ENCODE data around the gene NANOS2. TPM values are rescaled to one million over a fixed set of nuclear protein-coding genes. Genes with fewer than 3 reads are reported as not detected.

Gene NANOS2
- total and polyA plus RNA-seq, 2 of the 13 experiments (the other 11 are each of a cell fraction or from before 2014, with no cell fraction given): not detected

DNA sequence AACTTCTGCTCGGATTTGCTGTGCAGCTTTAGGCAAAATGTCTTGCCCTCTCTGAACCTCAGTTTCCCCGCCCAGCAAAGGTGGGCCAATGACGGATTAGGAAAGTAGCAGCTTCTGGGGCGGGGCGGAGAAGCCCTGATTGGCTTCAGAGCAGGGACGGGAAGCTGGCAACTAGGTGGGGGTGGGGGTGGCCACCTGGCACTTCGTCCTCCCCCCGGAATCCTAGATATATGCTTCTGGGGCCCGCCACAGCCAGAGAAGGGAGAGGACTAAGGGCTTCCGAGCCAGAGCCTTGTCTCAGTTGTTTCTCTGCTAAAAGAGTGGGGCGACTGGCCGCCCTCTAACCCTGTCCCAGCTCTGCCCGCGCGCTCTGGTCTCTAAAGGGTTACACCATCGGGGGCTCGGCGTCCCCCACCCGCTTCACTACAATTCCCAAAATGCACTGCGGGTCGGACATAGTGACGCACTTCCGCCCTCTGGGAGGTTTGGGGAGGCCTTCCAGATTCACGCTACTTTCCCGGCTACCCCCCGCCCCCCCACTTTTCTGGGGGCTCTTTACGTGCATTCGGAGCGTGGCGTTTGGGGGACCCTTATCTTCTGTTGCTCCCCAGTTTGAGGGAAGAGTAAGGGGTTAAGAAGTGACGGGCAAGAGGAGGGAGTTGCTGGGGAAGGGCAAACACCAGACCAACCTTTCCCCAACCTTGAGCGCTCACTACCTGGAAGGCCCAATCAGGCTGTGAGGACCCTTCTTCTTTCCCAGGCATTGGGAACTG lies 28.0 kb downstream of the NANOS2 start (continued):
- TF ChIP-seq NCOR1 (IDR thresholded peaks at IDR 0.05; ENCODE audit: borderline replicate concordance, low read length) (no peak), IRF2 (CRISPR knock-in tag; IDR thresholded peaks at IDR 0.05) (peak; percentile 84), ARNT2 (CRISPR knock-in tag; IDR thresholded peaks at IDR 0.05; ENCODE audit: low read depth) (no peak; the same call in none of the 2 replicates), ZNF83 (CRISPR knock-in tag; IDR thresholded peaks at IDR 0.05; ENCODE audit: borderline replicate concordance) (0 out of 2 replicates have a peak, but pooled peaks have one; percentile 46), HNF4G (IDR thresholded peaks at IDR 0.05; ENCODE audit: borderline replicate concordance, low read depth, low read length) (no peak), HNF4G (CRISPR knock-in tag; IDR thresholded peaks at IDR 0.05; ENCODE audit: borderline replicate concordance, low read depth) (0 out of 2 replicates have a peak, but pooled peaks have one; percentile 44), NR3C1 (CRISPR knock-in tag; IDR thresholded peaks at IDR 0.05) (no peak), ZNF296 (CRISPR knock-in tag; conservative IDR thresholded peaks at IDR 0.05) (no peak), PRPF4 (IDR thresholded peaks at IDR 0.05; ENCODE audit: low read depth, low read length, poor library complexity, severe bottlenecking) (no peak), FOSL2 (CRISPR knock-in tag; IDR thresholded peaks at IDR 0.05) (no peak; the same call in 1 of the 2 replicates), ZNF264 (CRISPR knock-in tag; IDR thresholded peaks at IDR 0.05) (peak; percentile 91), FLYWCH1 (CRISPR knock-in tag; IDR thresholded peaks at IDR 0.05) (no peak), RCOR2 (CRISPR knock-in tag; IDR thresholded peaks at IDR 0.05) (peak; percentile 65), KLF16 (CRISPR knock-in tag; IDR thresholded peaks at IDR 0.05) (peak in 1 of 2 experiments; percentile 70; a peak in 1 of 4 replicates), TBL1XR1 (IDR thresholded peaks at IDR 0.05; ENCODE audit: borderline replicate concordance, low read length, partially characterized antibody) (peak; percentile 44), RBAK (CRISPR knock-in tag; IDR thresholded peaks at IDR 0.05) (no peak), ZNF629 (CRISPR knock-in tag; conservative IDR thresholded peaks at IDR 0.05) (peak; percentile 22; the same call in 1 of the 2 replicates), ZNF788 (CRISPR knock-in tag; IDR thresholded peaks at IDR 0.05; ENCODE audit: borderline replicate concordance) (peak; percentile 50; the same call in 1 of the 2 replicates), MTF1 (CRISPR knock-in tag; IDR thresholded peaks at IDR 0.05) (no peak), ZNF761 (CRISPR knock-in tag; conservative IDR thresholded peaks at IDR 0.05) (peak; percentile 63; the same call in 1 of the 2 replicates), SNAPC2 (CRISPR knock-in tag; IDR thresholded peaks at IDR 0.05) (no peak), ZNF709 (CRISPR knock-in tag; IDR thresholded peaks at IDR 0.05) (peak; percentile 55; the same call in 1 of the 2 replicates), CREM (IDR thresholded peaks at IDR 0.05) (peak; percentile 97), CREM (CRISPR knock-in tag; IDR thresholded peaks at IDR 0.05) (peak; percentile 42; the same call in 1 of the 2 replicates), CHCHD3 (CRISPR knock-in tag; IDR thresholded peaks at IDR 0.05) (no peak)
- TF ChIP-seq, protein P1, sequence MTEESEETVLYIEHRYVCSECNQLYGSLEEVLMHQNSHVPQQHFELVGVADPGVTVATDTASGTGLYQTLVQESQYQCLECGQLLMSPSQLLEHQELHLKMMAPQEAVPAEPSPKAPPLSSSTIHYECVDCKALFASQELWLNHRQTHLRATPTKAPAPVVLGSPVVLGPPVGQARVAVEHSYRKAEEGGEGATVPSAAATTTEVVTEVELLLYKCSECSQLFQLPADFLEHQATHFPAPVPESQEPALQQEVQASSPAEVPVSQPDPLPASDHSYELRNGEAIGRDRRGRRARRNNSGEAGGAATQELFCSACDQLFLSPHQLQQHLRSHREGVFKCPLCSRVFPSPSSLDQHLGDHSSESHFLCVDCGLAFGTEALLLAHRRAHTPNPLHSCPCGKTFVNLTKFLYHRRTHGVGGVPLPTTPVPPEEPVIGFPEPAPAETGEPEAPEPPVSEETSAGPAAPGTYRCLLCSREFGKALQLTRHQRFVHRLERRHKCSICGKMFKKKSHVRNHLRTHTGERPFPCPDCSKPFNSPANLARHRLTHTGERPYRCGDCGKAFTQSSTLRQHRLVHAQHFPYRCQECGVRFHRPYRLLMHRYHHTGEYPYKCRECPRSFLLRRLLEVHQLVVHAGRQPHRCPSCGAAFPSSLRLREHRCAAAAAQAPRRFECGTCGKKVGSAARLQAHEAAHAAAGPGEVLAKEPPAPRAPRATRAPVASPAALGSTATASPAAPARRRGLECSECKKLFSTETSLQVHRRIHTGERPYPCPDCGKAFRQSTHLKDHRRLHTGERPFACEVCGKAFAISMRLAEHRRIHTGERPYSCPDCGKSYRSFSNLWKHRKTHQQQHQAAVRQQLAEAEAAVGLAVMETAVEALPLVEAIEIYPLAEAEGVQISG (CRISPR knock-in tag; IDR thresholded peaks at IDR 0.05): peak; percentile 86
- TF ChIP-seq, protein P2, sequence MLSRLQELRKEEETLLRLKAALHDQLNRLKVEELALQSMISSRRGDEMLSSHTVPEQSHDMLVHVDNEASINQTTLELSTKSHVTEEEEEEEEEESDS (CRISPR knock-in tag; IDR thresholded peaks at IDR 0.05; ENCODE audit: borderline replicate concordance): no peak; the same call in 1 of the 2 replicates

Data from HepG2 (cell line).